HepG2 (cell line): Measurements from ENCODE around the gene UXS1. TPM values are rescaled to one million over a fixed set of nuclear protein-coding genes. Genes with fewer than 3 reads are reported as not detected.

Source experiments
- ASH2L ChIP-seq: fragments of 300-600, 200-600 bp; sonication (generic); IDR thresholded peaks from 2 replicates; pipeline ENCODE4 v1.7.0; 2017; ENCODE audit warnings: low read depth, mild to moderate bottlenecking, moderate library complexity, mixed read lengths, low read length; ENCODE audit not compliant: insufficient read length
- ELF1 ChIP-seq: sonication (generic); formaldehyde crosslinking; IDR thresholded peaks from 2 replicates; pipeline ENCODE4 v1.4.0; 2020; ENCODE audit warnings: missing genetic modification reagents
- MXD4 ChIP-seq: IDR thresholded peaks from 2 replicates; pipeline ENCODE4 v1.6.1; 2016; ENCODE audit warnings: mild to moderate bottlenecking, missing biosample characterization, missing genetic modification reagents
- PCBP2 ChIP-seq: fragments of 200-400 bp; formaldehyde crosslinking; optimal IDR thresholded peaks from 2 replicates; pipeline ENCODE3; 2018; ENCODE audit warnings: low read length, low read depth; ENCODE audit not compliant: poor library complexity, severe bottlenecking
- RFX1 ChIP-seq: fragments of 450-650 bp; IDR thresholded peaks from 2 replicates; pipeline ENCODE4 v1.6.1; 2017
- U2AF2 ChIP-seq: fragments of 200-400 bp; formaldehyde crosslinking; IDR thresholded peaks from 2 replicates; pipeline ENCODE4 v1.6.1; 2017; ENCODE audit warnings: low read depth, mild to moderate bottlenecking, low read length
- ZBTB38 ChIP-seq: sonication (generic); formaldehyde crosslinking; IDR thresholded peaks from 2 replicates; pipeline ENCODE4 v1.5.1; 2020; ENCODE audit warnings: mild to moderate bottlenecking, missing genetic modification reagents
- ZNF326 ChIP-seq: sonication (generic); formaldehyde crosslinking; IDR thresholded peaks from 2 replicates; pipeline ENCODE4 v1.4.0; 2020; ENCODE audit warnings: missing genetic modification reagents, borderline replicate concordance
- ZNF451 ChIP-seq: sonication (generic); formaldehyde crosslinking; IDR thresholded peaks from 2 replicates; pipeline ENCODE4 v1.5.0; 2020; ENCODE audit warnings: mild to moderate bottlenecking, missing genetic modification reagents
- ZNF709 ChIP-seq: sonication (generic); formaldehyde crosslinking; IDR thresholded peaks from 2 replicates; pipeline ENCODE4 v1.5.0; 2020; ENCODE audit warnings: mild to moderate bottlenecking, missing genetic modification reagents
- ZNF784 ChIP-seq: sonication (generic); formaldehyde crosslinking; IDR thresholded peaks from 2 replicates; pipeline ENCODE4 v1.5.1; 2020; ENCODE audit warnings: missing genetic modification reagents, mild to moderate bottlenecking, borderline replicate concordance
- ZNF792 ChIP-seq: IDR thresholded peaks from 2 replicates; pipeline ENCODE4 v1.6.1; 2016
- polyA plus RNA-seq, 8 experiments: library from polyadenylated mRNA; depleted of rRNA in 3 of 8; stranded (reverse) in 7 of 8; unstranded in 1 of 8; fragments of >200 nt; fragmentation: Illumina TruSeq in 4 of 8; extraction: Trizol in 4 of 8; gene quantifications; 2 replicates each; pipeline versions ENCODE4 v1.2.1 to v1.2.3, GENCODE V29; 2011 to 2016; ENCODE audit warnings: low read depth in 4 of 8, missing spikeins in 1 of 8, mixed read lengths in 1 of 8; ENCODE audit not compliant: insufficient read depth in 1 of 8
- total RNA-seq, 5 experiments: library from RNA; depleted of rRNA; stranded (reverse); fragments of >200 nt; fragmentation: Illumina TruSeq; extraction: Trizol; gene quantifications; 2 replicates each; pipeline ENCODE4 v1.2.3, GENCODE V29; 2016; ENCODE audit warnings: low read depth in 1 of 5
- TF ChIP-seq, protein P1 (sequence below): sonication (generic); formaldehyde crosslinking; IDR thresholded peaks from 2 replicates; pipeline ENCODE4 v1.8.0; 2022; ENCODE audit warnings: mild to moderate bottlenecking, missing genetic modification reagents; ENCODE audit not compliant: insufficient replicate concordance
- TF ChIP-seq, protein P2 (sequence below), 2 experiments: fragments of 450-650 bp in 1 of 2; sonication (generic) in 1 of 2; formaldehyde crosslinking in 1 of 2; IDR thresholded peaks; 2 replicates each; pipeline versions ENCODE4 v1.6.1 to v1.8.0; 2016 to 2022; ENCODE audit warnings: antibody characterized with exemption in 1 of 2, mild to moderate bottlenecking in 1 of 2, missing genetic modification reagents in 1 of 2
- TF ChIP-seq, protein P3 (sequence below): sonication (generic); formaldehyde crosslinking; IDR thresholded peaks from 2 replicates; pipeline ENCODE4 v1.4.0; 2020; ENCODE audit warnings: missing genetic modification reagents

The UXS1 gene
- total and polyA plus RNA-seq, 2 of the 13 experiments (the other 11 are each of a cell fraction or from before 2014, with no cell fraction given): 53.3 to 110 TPM

DNA sequence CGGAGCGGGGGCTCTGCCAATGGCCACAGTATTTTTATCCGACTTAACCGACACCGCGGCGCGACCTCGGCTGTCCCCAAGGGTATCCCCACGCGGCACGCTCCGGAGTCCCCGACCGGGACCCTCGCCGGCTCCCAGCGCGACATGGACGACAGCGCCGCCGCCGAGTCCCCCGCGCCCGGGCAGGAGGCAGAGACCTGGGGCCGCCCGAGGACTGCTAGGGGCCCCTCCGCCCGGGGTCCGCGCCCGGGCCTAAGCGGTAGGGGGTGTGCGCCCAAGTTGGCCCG is 468 bp downstream of the UXS1 start (continued):
- TF ChIP-seq, protein P1, sequence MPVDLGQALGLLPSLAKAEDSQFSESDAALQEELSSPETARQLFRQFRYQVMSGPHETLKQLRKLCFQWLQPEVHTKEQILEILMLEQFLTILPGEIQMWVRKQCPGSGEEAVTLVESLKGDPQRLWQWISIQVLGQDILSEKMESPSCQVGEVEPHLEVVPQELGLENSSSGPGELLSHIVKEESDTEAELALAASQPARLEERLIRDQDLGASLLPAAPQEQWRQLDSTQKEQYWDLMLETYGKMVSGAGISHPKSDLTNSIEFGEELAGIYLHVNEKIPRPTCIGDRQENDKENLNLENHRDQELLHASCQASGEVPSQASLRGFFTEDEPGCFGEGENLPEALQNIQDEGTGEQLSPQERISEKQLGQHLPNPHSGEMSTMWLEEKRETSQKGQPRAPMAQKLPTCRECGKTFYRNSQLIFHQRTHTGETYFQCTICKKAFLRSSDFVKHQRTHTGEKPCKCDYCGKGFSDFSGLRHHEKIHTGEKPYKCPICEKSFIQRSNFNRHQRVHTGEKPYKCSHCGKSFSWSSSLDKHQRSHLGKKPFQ: peak; percentile 76
- TF ChIP-seq MXD4 (peak; percentile 22), ASH2L (peak; percentile 53), U2AF2 (no peak), ZBTB38 (CRISPR knock-in tag) (no peak), PCBP2 (no peak), ZNF451 (peak; percentile 34; the same call in 1 of the 2 replicates), ELF1 (CRISPR knock-in tag) (no peak), ZNF784 (peak; percentile 45; the same call in 1 of the 2 replicates), ZNF792 (CRISPR knock-in tag) (no peak), RFX1 (no peak), ZNF709 (CRISPR knock-in tag) (0 out of 2 replicates have a peak, but pooled peaks have one; percentile 47), ZNF326 (CRISPR knock-in tag) (no peak)
- TF ChIP-seq, protein P2, sequence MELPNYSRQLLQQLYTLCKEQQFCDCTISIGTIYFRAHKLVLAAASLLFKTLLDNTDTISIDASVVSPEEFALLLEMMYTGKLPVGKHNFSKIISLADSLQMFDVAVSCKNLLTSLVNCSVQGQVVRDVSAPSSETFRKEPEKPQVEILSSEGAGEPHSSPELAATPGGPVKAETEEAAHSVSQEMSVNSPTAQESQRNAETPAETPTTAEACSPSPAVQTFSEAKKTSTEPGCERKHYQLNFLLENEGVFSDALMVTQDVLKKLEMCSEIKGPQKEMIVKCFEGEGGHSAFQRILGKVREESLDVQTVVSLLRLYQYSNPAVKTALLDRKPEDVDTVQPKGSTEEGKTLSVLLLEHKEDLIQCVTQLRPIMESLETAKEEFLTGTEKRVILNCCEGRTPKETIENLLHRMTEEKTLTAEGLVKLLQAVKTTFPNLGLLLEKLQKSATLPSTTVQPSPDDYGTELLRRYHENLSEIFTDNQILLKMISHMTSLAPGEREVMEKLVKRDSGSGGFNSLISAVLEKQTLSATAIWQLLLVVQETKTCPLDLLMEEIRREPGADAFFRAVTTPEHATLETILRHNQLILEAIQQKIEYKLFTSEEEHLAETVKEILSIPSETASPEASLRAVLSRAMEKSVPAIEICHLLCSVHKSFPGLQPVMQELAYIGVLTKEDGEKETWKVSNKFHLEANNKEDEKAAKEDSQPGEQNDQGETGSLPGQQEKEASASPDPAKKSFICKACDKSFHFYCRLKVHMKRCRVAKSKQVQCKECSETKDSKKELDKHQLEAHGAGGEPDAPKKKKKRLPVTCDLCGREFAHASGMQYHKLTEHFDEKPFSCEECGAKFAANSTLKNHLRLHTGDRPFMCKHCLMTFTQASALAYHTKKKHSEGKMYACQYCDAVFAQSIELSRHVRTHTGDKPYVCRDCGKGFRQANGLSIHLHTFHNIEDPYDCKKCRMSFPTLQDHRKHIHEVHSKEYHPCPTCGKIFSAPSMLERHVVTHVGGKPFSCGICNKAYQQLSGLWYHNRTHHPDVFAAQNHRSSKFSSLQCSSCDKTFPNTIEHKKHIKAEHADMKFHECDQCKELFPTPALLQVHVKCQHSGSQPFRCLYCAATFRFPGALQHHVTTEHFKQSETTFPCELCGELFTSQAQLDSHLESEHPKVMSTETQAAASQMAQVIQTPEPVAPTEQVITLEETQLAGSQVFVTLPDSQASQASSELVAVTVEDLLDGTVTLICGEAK (IDR thresholded peaks at IDR 0.05): no peak
- TF ChIP-seq, protein P2 (CRISPR knock-in tag; IDR thresholded peaks at IDR 0.05): peak; percentile 13; the same call in 1 of the 2 replicates
- TF ChIP-seq, protein P3, sequence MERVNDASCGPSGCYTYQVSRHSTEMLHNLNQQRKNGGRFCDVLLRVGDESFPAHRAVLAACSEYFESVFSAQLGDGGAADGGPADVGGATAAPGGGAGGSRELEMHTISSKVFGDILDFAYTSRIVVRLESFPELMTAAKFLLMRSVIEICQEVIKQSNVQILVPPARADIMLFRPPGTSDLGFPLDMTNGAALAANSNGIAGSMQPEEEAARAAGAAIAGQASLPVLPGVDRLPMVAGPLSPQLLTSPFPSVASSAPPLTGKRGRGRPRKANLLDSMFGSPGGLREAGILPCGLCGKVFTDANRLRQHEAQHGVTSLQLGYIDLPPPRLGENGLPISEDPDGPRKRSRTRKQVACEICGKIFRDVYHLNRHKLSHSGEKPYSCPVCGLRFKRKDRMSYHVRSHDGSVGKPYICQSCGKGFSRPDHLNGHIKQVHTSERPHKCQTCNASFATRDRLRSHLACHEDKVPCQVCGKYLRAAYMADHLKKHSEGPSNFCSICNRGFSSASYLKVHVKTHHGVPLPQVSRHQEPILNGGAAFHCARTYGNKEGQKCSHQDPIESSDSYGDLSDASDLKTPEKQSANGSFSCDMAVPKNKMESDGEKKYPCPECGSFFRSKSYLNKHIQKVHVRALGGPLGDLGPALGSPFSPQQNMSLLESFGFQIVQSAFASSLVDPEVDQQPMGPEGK (CRISPR knock-in tag): no peak
